Measurements from ENCODE around the gene CCSER2. TPM values are rescaled to one million over a fixed set of nuclear protein-coding genes. Genes with fewer than 3 reads are reported as not detected.

Gene CCSER2
- total RNA-seq, 4 donors from 2014 or later = 43.9 to 71.9 (median 51.4) TPM

DNA sequence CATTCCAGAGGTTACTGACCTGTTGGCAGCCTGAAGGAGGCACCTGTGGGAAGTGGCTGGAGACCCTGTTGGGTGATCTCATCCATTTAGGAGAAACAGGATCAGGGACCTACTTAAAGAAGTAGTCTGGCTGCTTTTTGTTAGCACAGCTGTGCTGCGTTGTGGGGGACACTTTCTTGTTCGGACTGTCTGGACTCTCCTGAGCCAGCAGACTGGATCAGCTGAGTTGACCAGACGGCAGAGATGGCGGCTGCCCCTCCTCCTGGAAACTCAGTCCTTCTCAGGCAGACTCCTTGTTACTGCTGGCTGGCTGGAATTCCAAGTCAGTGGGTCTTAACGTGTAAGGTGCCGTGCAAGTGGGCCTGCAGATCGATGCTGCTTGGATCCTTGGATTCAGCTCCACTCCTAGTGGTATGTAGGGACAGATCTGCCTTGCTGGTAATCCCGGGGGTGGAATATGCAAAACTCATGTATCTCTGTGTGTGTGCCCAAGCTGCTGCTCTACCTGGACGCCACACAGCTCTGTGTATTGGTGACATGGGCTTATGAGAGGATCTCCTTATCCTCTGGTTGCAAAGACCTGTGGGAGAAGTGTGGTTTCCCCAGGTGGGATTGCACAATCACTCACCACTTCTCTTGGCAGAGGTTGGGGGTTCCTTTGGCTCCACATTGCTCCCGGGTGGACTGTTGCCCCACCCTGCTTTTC is 87.3 kb downstream of the CCSER2 start:
- no peak for TF ChIP-seq POLR2A (IDR thresholded peaks at IDR 0.05)
- WGBS, 2 donors = 90 to 93% methylated on average over 10 of the region's 10 CpGs
- Histone ChIP-seq H3K27ac (no peak overlapping the region), H3K4me3 (no peak overlapping the region), H3K27me3 (no peaks in the 10 kb centered on the region), H3K4me1 (peaks cover 0 to 9% (median 0%) of the 10 kb centered on the region in 4 donors), H3K36me3 (peaks cover 0 to 22% (median 0%) of the 10 kb centered on the region in 3 donors), H3K9me3 (peaks cover 0 to 36% (median 13%) of the 10 kb centered on the region in 4 donors)
- no peak for DNase-seq (ENCODE audit: low spot score in 2 of 2)

DNA sequence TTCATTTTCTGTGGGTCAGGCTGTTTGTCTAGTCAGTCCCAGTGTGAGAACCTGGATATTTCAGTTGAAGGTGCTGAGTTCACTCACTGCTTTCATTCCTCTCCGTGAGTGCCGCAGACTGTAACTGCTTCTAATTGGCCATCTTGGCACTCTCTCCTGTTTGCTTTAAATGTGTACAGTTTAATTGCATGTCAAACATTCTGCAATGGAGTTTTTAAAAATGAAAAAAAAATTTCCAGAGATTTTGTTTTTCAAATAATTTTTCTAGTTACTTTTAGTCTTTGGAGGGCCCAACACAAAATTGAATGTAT is 87.8 kb downstream of the CCSER2 start:
- no peak overlapping the region for H3K27ac ChIP-seq

DNA sequence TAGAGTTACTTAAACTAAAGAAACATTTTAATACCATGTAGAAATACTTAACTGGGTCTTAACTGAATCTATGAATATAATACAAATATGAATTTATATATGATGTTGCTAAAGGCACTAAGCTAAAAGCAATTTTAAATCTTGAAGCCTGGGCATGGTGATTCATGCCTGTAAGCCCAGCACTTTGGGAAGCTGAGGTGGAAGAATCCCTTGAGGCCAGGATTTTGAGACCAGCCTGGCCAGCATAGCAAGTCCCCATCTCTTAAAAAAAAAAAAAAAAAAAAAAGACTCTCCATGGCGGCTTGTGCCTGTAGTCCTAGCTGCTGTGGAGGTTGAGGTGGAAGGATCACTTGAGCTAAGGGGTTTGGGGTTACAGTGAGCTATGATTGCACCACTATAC is 95.3 kb downstream of the CCSER2 start:
- Histone ChIP-seq H3K4me1 (peaks cover 0 to 41% (median 18%) of the 10 kb centered on the region in 4 donors), H3K4me3 (no peak overlapping the region), H3K27ac (peak overlapping the region in 3 of 4 donors; percentile 71 to 92 (median 80)), H3K9me3 (peaks cover 0 to 7% (median 0%) of the 10 kb centered on the region in 4 donors), H3K27me3 (no peaks in the 10 kb centered on the region), H3K36me3 (peaks cover 0 to 27% (median 0%) of the 10 kb centered on the region in 3 donors)
- DNase-seq (ENCODE audit: low spot score in 2 of 2) = no peak
- WGBS, 2 donors = 77 to 88% methylated on average over 1 of the region's 1 CpG
- TF ChIP-seq EP300 (IDR thresholded peaks at IDR 0.05) = no peak
- TF ChIP-seq POLR2A (IDR thresholded peaks at IDR 0.05) = no peak
- TF ChIP-seq, protein P1, sequence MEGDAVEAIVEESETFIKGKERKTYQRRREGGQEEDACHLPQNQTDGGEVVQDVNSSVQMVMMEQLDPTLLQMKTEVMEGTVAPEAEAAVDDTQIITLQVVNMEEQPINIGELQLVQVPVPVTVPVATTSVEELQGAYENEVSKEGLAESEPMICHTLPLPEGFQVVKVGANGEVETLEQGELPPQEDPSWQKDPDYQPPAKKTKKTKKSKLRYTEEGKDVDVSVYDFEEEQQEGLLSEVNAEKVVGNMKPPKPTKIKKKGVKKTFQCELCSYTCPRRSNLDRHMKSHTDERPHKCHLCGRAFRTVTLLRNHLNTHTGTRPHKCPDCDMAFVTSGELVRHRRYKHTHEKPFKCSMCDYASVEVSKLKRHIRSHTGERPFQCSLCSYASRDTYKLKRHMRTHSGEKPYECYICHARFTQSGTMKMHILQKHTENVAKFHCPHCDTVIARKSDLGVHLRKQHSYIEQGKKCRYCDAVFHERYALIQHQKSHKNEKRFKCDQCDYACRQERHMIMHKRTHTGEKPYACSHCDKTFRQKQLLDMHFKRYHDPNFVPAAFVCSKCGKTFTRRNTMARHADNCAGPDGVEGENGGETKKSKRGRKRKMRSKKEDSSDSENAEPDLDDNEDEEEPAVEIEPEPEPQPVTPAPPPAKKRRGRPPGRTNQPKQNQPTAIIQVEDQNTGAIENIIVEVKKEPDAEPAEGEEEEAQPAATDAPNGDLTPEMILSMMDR (IDR thresholded peaks at IDR 0.05) = no peak

More for the DNA sequence above, 87.8 kb downstream of the CCSER2 start:
- Histone ChIP-seq H3K27me3 (no peaks in the 10 kb centered on the region), H3K4me1 (peaks cover 0 to 9% (median 0%) of the 10 kb centered on the region in 4 donors), H3K9me3 (peaks cover 0 to 37% (median 13%) of the 10 kb centered on the region in 4 donors), H3K36me3 (peaks cover 0 to 24% (median 0%) of the 10 kb centered on the region in 3 donors), H3K4me3 (no peak overlapping the region)
- 84 to 86% methylated on average over 2 of the region's 2 CpGs for WGBS, 2 donors
- TF ChIP-seq EP300 (IDR thresholded peaks at IDR 0.05) (no peak), POLR2A (IDR thresholded peaks at IDR 0.05) (no peak)
- TF ChIP-seq, protein P1 (IDR thresholded peaks at IDR 0.05) = no peak
- no peak for DNase-seq (ENCODE audit: low spot score in 2 of 2)

DNA sequence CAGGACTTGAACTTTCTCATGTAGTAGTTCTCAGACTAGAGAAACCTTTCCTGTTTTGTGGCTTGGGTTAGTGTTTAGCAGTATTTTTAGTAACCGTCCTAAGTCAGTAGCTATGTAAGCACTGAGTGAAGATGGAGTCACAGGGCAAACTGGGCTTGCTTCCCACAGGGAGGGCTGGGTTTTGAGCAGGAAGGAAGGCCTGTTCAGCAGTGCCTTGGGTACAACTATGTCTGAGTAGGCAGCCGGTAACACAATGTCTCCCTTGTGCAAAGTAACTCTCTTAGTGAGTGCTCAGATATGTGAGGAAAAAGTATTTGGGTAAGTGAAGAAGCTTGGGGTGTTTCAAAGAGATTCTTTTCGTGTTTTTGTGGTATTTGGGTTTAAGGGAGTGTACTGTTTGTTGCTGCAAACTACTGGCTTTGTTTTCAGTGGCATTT is 96.4 kb downstream of the CCSER2 start:
- Histone ChIP-seq H3K36me3 (peaks cover 0 to 27% (median 0%) of the 10 kb centered on the region in 3 donors), H3K27me3 (no peaks in the 10 kb centered on the region), H3K4me3 (peak overlapping the region; percentile 8 to 29 (median 16)), H3K9me3 (peaks cover 0 to 7% (median 0%) of the 10 kb centered on the region in 4 donors), H3K4me1 (peaks cover 0 to 48% (median 20%) of the 10 kb centered on the region in 4 donors), H3K27ac (peak overlapping the region; percentile 49 to 92 (median 76))
- DNase-seq (ENCODE audit: low spot score in 2 of 2) = peak; percentile 75 to 88
- TF ChIP-seq, protein P1 (IDR thresholded peaks at IDR 0.05) = no peak
- TF ChIP-seq POLR2A (IDR thresholded peaks at IDR 0.05) (peak in 1 of 2 donors; percentile 64), EP300 (IDR thresholded peaks at IDR 0.05) (peak; percentile 81 to 95)
- WGBS, 2 donors = 1 to 6% methylated on average over 3 of the region's 3 CpGs

DNA sequence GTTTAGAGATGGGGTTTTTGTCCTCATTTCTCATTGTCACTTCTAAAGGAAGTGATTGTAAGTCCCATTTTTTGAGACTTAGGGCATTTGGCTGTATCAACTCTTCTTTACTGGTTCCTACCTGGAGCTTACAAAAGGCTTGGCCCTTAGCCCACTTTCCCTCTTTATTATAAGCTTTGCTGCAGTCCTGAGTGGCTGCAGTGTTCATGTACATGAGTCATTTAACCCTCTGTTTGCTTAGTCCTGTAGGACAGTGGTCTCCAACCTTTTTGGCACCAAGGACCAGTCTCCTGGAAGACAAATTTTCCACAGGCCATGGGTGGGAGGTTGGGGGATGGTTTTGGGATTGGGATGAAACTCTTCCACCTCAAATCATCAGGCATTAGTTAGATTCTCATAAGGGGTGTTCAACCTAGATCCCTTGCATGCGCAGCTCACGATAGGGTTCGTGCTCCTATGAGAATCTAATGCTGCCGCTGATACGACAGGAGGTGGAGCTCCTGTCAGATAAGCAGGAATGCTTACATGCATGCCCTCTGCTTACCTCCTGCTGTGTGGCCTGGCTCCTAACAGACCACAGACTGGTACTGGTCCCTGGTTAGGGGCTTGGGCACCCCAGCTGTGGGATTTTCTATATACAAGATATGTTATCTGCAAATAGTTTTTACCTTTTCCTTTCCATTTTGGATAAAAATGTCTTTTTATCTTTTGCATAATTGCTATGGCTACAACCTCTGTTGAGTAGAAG is 99.7 kb downstream of the CCSER2 start:
- DNase-seq (ENCODE audit: low spot score in 2 of 2) = no peak
- H3K4me1 ChIP-seq = peaks cover 0 to 75% (median 24%) of the 10 kb centered on the region in 4 donors
- no peak for TF ChIP-seq POLR2A (IDR thresholded peaks at IDR 0.05)
- no peak for TF ChIP-seq EP300 (IDR thresholded peaks at IDR 0.05)
- TF ChIP-seq, protein P1 (IDR thresholded peaks at IDR 0.05) = no peak
- no peaks in the 10 kb centered on the region for H3K9me3 ChIP-seq
- peak overlapping the region in 2 of 4 donors; percentile 6 to 29 for H3K4me3 ChIP-seq
- peak overlapping the region in 2 of 4 donors; percentile 49 to 80 for H3K27ac ChIP-seq
- H3K27me3 ChIP-seq = no peaks in the 10 kb centered on the region
- WGBS, 2 donors = 71% methylated on average over 5 of the region's 5 CpGs
- H3K36me3 ChIP-seq = peaks cover 0 to 7% (median 0%) of the 10 kb centered on the region in 3 donors

All from tibial nerve (tissue), 4 donors.